Neuronal stem cell (in vitro differentiated cells): ENCODE results near the gene LSM10.

ENCODE experiments used
- DNase-seq: peaks from one replicate; pipeline ENCODE4 v3.0.0-alpha.2; 2013; ENCODE audit warnings: low spot score
- H2AFZ ChIP-seq: one replicate; pipeline ENCODE4 v1.6.1; 2013; ENCODE audit warnings: mild to moderate bottlenecking, low read length, inconsistent platforms
- H2AK5ac ChIP-seq: 2 replicates; pipeline ENCODE4 v1.6.1; 2013; ENCODE audit warnings: low read depth, mild to moderate bottlenecking, inconsistent platforms, low read length, moderate library complexity, mixed read lengths
- H2BK120ac ChIP-seq: 2 replicates; pipeline ENCODE4 v1.6.1; 2013; ENCODE audit warnings: low read depth, mild to moderate bottlenecking, inconsistent platforms, low read length, moderate library complexity, mixed read lengths
- H2BK12ac ChIP-seq: one replicate; pipeline ENCODE4 v1.6.1; 2013; ENCODE audit warnings: low read length, inconsistent platforms
- H2BK15ac ChIP-seq: 2 replicates; pipeline ENCODE4 v1.6.1; 2013; ENCODE audit warnings: mild to moderate bottlenecking, low read length, inconsistent platforms, mixed read lengths
- H2BK5ac ChIP-seq: one replicate; pipeline ENCODE4 v1.6.1; 2013; ENCODE audit warnings: inconsistent platforms, mild to moderate bottlenecking, low read length, moderate library complexity
- H3K14ac ChIP-seq: one replicate; pipeline ENCODE4 v1.6.1; 2013; ENCODE audit warnings: low read length, inconsistent platforms
- H3K18ac ChIP-seq: 2 replicates; pipeline ENCODE4 v1.6.1; 2013; ENCODE audit warnings: low read length, inconsistent platforms
- H3K23ac ChIP-seq: 2 replicates; pipeline ENCODE4 v1.6.1; 2013; ENCODE audit warnings: low read depth, mild to moderate bottlenecking, mixed read lengths, low read length, inconsistent platforms; ENCODE audit not compliant: poor library complexity
- H3K27ac ChIP-seq: replicated peaks from 3 replicates; pipeline ENCODE4 v1.5.1; 2013; ENCODE audit warnings: low read length, inconsistent platforms
- H3K27me3 ChIP-seq, 3 experiments: 2 replicates each; pipeline ENCODE4 v1.6.1; 2013; ENCODE audit warnings: low read length in 3 of 3, mild to moderate bottlenecking in 2 of 3, inconsistent platforms in 1 of 3, low read depth in 1 of 3, mixed read lengths in 1 of 3, moderate library complexity in 1 of 3; ENCODE audit not compliant: control insufficient read depth in 3 of 3, insufficient read depth in 3 of 3
- H3K36me3 ChIP-seq, 2 donors: replicated peaks in 1 of 2; 2 replicates each; pipeline ENCODE4 v1.6.1; 2013; ENCODE audit warnings: low read length in 2 of 2; ENCODE audit not compliant: control insufficient read depth in 2 of 2, insufficient read depth in 2 of 2
- H3K4ac ChIP-seq: 2 replicates; pipeline ENCODE4 v1.6.1; 2013; ENCODE audit warnings: inconsistent platforms, mild to moderate bottlenecking, low read length, moderate library complexity
- H3K4me1 ChIP-seq, 2 donors: 1 replicate in 1 of 2; 2 replicates in 1 of 2; pipeline ENCODE4 v1.6.1; 2013; ENCODE audit warnings: low read length in 2 of 2, low read depth in 1 of 2; ENCODE audit not compliant: control insufficient read depth in 2 of 2, insufficient read depth in 1 of 2
- H3K4me2 ChIP-seq: one replicate; pipeline ENCODE4 v1.6.1; 2013; ENCODE audit warnings: mild to moderate bottlenecking, low read length, inconsistent platforms; ENCODE audit not compliant: insufficient read depth, poor library complexity, severe bottlenecking
- H3K4me3 ChIP-seq, 2 donors: 2 replicates each; pipeline ENCODE4 v1.5.1; 2013; ENCODE audit warnings: low read length in 2 of 2, mild to moderate bottlenecking in 2 of 2, inconsistent platforms in 1 of 2, moderate library complexity in 1 of 2
- H3K79me1 ChIP-seq: one replicate; pipeline ENCODE4 v1.6.1; 2013; ENCODE audit warnings: low read depth, mild to moderate bottlenecking, inconsistent platforms, low read length, moderate library complexity
- H3K9ac ChIP-seq: one replicate; pipeline ENCODE4 v1.6.1; 2013; ENCODE audit warnings: mild to moderate bottlenecking, low read depth, low read length, inconsistent platforms; ENCODE audit not compliant: poor library complexity
- H3K9me3 ChIP-seq, 2 donors: replicated peaks in 1 of 2; 2 replicates each; pipeline versions ENCODE3 to v1.6.1; 2013; ENCODE audit warnings: low read length in 2 of 2, mild to moderate bottlenecking in 2 of 2, inconsistent platforms in 1 of 2, low read depth in 1 of 2, mixed read lengths in 1 of 2, moderate library complexity in 1 of 2; ENCODE audit not compliant: control insufficient read depth in 2 of 2, insufficient read depth in 1 of 2
- H4K8ac ChIP-seq: one replicate; pipeline ENCODE4 v1.6.1; 2013; ENCODE audit warnings: low read depth, mild to moderate bottlenecking, inconsistent platforms, low read length, moderate library complexity
- H4K91ac ChIP-seq: one replicate; pipeline ENCODE4 v1.6.1; 2013; ENCODE audit warnings: low read length, low read depth, mild to moderate bottlenecking, inconsistent platforms; ENCODE audit not compliant: poor library complexity
- WGBS, 2 donors: extraction: QIAGEN DNeasy Blood & Tissue Kit; methylation state at CpG; one replicate each; pipeline ENCODE4 v1.1.7; 2013; ENCODE audit warnings: missing lambda C conversion rate in 2 of 2, mixed read lengths in 1 of 2; ENCODE audit not compliant: insufficient read length in 2 of 2, insufficient replicate concordance in 1 of 2; ENCODE audit errors: extremely low coverage in 2 of 2; 5-methylcytosine and 5-hydroxymethylcytosine counted together

The LSM10 gene

DNA sequence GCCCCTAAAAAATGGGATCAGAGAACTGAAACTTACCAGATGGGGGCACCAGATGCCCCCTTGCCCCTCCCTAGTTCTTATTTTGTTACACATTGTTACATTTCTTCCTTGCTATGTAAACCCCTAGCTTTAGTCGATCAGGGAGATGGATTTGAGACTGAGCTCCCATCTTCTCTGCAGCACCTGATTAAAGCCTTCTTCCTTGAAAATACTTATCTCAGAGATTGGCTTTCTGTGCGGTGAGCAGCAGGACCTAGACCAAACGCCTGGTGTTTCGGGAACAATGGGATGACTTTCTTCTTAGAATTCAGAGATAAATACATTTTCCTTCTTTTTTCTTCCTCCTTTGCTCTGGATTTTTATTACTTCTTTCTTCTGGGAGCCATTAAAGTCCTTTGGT, 16.7 kb upstream of the LSM10 start:
- Histone ChIP-seq H3K14ac (no peak overlapping the region), H2BK5ac (no peak overlapping the region), H3K9me3 (peaks cover 0 to 3% of the 10 kb centered on the region in 2 donors), H3K36me3 (peaks cover 7 to 48% of the 10 kb centered on the region in 2 donors), H2BK120ac (no peak overlapping the region), H4K8ac (no peak overlapping the region), H3K18ac (no peak overlapping the region), H3K4ac (no peak overlapping the region), H2AK5ac (no peak overlapping the region), H2BK15ac (no peak overlapping the region), H3K4me1 (no peaks in the 10 kb centered on the region), H3K27ac (no peak overlapping the region), H3K23ac (no peak overlapping the region), H3K27me3 (no peaks in the 10 kb centered on the region), H2AFZ (no peak overlapping the region), H3K4me3 (no peak overlapping the region), H3K79me1 (peaks cover 2% of the 10 kb centered on the region), H3K4me2 (no peak overlapping the region), H3K9ac (no peak overlapping the region), H2BK12ac (no peak overlapping the region), H4K91ac (no peak overlapping the region)
- WGBS, 2 donors: no CpG with 5 or more reads among the region's 4 CpGs
- no peak for DNase-seq

DNA sequence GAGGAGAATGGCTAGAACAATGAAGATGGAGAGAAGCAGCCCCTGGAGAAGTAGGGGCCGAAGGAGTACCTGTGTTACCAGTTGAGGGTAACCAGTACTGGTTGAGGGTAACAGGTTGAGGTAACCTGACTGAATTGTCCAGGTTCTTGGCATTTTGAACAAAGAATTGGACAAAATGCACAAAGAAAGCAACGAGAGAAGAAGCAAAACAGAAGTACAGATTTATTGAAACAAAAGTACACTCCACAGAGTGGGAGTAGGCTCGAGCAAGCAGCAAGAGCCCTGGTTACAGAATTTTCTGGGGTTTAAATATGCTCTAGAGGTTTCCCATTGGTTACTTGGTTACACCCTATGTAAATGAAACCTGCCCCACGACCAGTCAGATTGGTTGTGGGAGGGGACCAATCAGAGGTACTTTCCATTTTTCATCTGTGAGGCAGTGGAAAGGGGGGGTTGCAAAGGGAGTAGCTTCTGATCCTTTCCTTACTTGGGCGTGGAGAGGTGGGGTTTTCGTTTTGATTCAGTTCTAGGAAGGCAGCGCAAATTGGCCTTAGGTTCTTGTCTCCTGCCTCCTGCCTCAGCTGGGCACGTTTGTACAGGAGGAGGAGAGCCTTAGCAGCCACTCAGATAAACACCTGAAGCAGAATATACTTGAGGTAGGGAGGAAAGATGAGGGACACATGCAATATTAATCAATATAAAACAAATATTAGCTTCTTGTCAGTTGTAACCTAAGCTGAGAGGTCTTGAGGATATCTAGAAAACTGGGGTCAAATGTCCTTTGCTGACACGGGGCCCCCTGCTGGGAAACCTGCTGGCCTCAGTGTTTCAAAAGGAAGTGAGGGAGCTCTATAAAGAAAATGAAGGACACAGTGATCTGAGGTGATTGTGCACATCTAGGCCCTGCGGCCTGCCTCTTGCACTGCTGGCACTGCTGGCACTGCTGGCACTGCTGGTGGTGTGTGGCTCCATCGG, 14.3 kb upstream of the LSM10 start:
- Histone ChIP-seq H4K91ac (no peak overlapping the region), H3K27me3 (no peaks in the 10 kb centered on the region), H2BK120ac (no peak overlapping the region), H3K4me1 (no peaks in the 10 kb centered on the region), H2BK5ac (no peak overlapping the region), H3K4ac (no peak overlapping the region), H2BK12ac (no peak overlapping the region), H3K9me3 (peaks cover 0 to 3% of the 10 kb centered on the region in 2 donors), H3K14ac (no peak overlapping the region), H4K8ac (no peak overlapping the region), H3K36me3 (peaks cover 5 to 47% of the 10 kb centered on the region in 2 donors), H3K23ac (no peak overlapping the region), H3K4me2 (no peak overlapping the region), H2AK5ac (no peak overlapping the region), H3K9ac (no peak overlapping the region), H2BK15ac (no peak overlapping the region), H3K79me1 (peaks cover 2% of the 10 kb centered on the region), H3K27ac (no peak overlapping the region), H2AFZ (no peak overlapping the region), H3K18ac (no peak overlapping the region), H3K4me3 (no peak overlapping the region)
- no peak for DNase-seq
- no CpG with 5 or more reads among the region's 11 CpGs for WGBS, 2 donors

DNA sequence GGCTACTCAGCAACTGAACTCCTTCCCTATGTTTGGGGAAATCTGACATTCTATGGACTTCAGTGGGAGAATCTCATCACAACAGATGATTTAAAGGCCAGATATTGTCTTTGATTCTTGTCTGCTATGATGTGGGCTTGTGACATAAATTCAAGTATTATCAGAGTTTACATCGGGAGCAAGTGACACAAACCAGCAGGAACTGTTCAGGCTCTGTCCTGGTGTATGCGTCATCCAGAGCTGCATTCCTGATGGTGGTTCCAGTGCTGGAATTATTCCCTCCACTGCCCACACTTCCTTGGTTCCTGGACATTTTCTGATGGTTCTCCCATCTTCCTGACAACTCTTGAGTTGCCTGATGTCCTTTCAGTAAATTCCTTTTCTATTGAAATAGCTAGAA, 10.8 kb upstream of the LSM10 start:
- WGBS, 2 donors: no CpG with 5 or more reads among the region's 2 CpGs
- Histone ChIP-seq H3K14ac (no peak overlapping the region), H2BK5ac (no peak overlapping the region)

DNA sequence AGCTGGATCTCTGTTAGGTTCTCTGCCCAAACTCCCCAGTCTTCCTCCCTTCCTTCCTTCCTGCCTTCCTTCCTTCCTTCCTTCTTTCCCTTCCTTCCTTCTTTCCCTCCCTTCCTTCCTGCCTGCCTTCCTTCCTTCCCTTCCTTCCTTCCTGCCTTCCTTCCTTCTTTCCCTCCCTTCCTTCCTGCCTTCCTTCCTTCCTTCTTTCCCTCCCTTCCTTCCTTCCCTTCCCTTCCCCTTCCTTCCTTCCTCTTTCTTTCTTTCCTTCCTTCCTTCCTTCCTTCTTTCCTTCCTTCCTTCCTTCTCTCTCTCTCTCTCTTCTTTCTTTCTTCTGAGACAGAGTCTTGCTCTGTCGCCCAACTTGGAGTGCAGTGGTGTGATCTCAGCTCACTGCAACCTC, 8.7 kb upstream of the LSM10 start:
- peaks cover 0 to 1% of the 10 kb centered on the region in 2 donors for H3K9me3 ChIP-seq
- no peak overlapping the region for H4K8ac ChIP-seq
- peaks cover 5% of the 10 kb centered on the region for H3K79me1 ChIP-seq
- no peak overlapping the region for H3K18ac ChIP-seq
- no peak overlapping the region for H2AK5ac ChIP-seq
- no peak overlapping the region for H2BK15ac ChIP-seq
- no peak for DNase-seq
- H4K91ac ChIP-seq: no peak overlapping the region
- no peak overlapping the region for H2BK5ac ChIP-seq
- H3K27ac ChIP-seq: no peak overlapping the region
- peaks cover 0 to 4% of the 10 kb centered on the region in 2 donors for H3K4me1 ChIP-seq
- H2BK120ac ChIP-seq: no peak overlapping the region
- H3K9ac ChIP-seq: no peak overlapping the region
- H3K36me3 ChIP-seq: peaks cover 5 to 30% of the 10 kb centered on the region in 2 donors
- H3K4me3 ChIP-seq: no peak overlapping the region
- no peak overlapping the region for H3K14ac ChIP-seq
- H3K4me2 ChIP-seq: no peak overlapping the region
- no peak overlapping the region for H2AFZ ChIP-seq
- no peaks in the 10 kb centered on the region for H3K27me3 ChIP-seq
- H2BK12ac ChIP-seq: no peak overlapping the region
- no CpG with 5 or more reads among the region's 1 CpG for WGBS, 2 donors
- no peak overlapping the region for H3K4ac ChIP-seq
- no peak overlapping the region for H3K23ac ChIP-seq

More for the DNA sequence above, 10.8 kb upstream of the LSM10 start:
- Histone ChIP-seq H3K4me3 (no peak overlapping the region), H3K4ac (no peak overlapping the region), H2BK15ac (no peak overlapping the region), H3K4me1 (no peaks in the 10 kb centered on the region), H2BK12ac (no peak overlapping the region), H3K9me3 (peaks cover 0 to 3% of the 10 kb centered on the region in 2 donors), H2AK5ac (no peak overlapping the region), H4K91ac (no peak overlapping the region), H3K27ac (no peak overlapping the region), H2AFZ (no peak overlapping the region), H4K8ac (no peak overlapping the region), H3K18ac (no peak overlapping the region), H3K4me2 (no peak overlapping the region), H3K79me1 (peaks cover 2% of the 10 kb centered on the region), H3K36me3 (peaks cover 5 to 39% of the 10 kb centered on the region in 2 donors), H2BK120ac (no peak overlapping the region), H3K27me3 (no peaks in the 10 kb centered on the region), H3K9ac (no peak overlapping the region), H3K23ac (no peak overlapping the region)
- no peak for DNase-seq
